GM19324 (cell line): ENCODE results near the gene C7orf33.

Experiments used
- ATAC-seq: cut with Tn5 transposase; IDR thresholded peaks from one replicate; pipeline ENCODE4 v1.9.1; 2021; ENCODE audit warnings: mild to moderate bottlenecking, moderate library complexity; ENCODE audit not compliant: unreplicated experiment, low FRiP score

C7orf33 gene

DNA sequence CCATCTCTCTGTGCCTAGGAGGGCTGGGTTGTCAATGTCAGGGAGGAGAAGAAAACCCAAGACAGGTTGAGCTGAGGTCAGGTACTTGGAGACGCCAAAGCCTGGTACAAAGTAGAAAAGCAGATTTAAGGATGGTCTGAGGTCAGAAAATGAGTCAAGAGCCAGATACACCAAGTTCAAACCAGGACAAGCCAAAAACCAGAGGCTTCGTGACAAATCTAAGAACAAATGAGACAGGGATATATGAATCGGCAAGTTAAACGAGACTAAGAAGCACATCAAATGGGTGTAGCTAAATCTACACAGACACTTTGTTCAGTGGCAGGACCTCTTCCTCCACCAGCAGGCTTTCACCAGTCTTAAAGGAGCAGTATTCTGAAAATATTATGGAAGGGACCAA, 34.2 kb downstream of the C7orf33 start:
- ATAC-seq, result no peak

DNA sequence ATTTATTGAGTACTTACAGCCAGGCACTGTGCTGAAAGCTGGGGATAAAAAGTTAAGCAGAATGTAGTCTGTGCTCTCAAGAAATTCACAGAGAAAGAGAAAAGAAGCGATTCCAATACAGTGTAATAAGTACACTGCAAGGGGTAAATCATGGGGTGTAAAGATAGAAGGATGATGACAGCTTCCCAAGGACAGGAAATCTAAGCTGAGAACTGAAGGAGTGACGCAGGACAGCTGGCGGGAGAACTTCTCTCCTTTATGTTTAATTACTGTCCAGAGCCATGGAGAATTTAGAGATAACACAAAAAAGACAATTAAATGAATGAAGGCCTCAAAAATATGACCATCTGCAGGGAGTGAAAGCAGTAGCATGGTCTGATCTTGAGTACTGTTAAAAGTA, 34.8 kb downstream of the C7orf33 start:
- ATAC-seq, result no peak

DNA sequence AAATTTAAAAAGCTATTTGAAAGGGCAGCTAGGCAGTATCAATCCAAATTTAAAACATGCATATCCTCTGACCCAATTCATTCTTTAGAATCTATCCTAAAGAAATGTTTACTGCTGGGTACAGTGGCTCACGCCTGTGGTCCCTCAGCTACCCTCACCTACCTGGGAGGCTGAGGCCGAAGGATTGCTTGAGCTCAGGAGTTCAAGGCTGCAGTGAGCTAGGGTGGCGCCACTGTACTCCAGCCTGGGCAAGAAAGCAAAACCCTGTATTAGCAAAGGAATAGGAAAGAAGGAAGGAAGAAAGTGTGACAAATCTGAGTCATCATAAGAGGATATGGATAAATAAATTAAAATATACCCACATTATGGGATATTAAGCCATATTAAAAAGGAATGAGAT, 36.3 kb downstream of the C7orf33 start:
- no peak for ATAC-seq

DNA sequence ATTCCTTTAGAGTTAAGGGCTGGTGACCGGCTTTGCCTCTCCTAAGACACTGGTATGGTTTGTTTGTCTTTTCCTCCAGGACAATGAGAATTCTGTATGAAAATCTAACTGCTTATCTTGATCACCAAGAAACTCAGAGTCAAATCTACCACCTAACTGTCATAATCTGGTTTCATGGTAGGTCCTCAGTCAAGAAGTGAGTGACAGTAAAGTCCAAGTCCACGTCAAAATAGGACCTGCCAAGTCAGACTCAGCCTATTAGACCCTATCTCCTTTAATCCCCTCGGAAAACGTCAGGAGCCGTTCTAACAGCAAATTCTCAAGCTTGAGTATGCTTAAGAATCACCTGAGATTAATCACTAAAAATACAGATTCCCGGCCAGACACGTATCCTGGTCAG, 37.4 kb downstream of the C7orf33 start:
- no peak for ATAC-seq

DNA sequence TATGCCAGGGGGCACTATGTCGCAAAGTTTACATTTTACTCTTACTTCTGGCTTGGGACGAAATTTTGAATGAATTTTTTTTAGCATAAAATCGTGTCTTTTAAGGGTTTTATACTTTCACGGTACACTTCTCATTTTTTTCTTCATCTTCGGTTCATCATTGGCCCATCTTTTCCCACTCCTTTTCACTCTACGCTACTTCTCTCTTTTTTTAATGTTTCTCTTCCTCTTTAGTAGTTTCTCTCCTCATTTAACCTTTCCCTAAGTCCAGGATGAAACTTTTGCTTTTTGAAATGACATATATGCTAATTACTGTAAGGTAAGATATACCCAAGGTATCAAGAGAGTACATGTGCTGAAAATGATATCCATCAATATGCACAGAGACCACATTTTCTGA, 39.5 kb downstream of the C7orf33 start:
- ATAC-seq, result no peak

DNA sequence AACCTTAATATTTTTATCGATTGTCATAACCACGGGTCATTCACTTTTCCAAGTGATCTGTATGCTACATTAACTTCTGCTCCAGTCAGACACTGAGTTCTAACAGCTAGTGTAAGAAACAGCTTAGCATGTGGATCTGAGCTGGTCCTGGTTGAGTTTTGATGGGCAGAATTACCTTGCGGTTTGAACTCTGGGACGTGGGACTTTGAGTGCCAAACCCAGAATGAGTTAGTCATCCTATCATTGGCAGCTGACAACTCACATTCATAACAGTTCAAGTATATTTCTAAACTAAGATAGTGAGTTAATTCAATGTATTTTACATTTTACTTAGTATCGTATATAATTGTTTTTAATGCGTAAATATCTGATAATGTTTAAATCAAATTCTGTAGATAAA, 43.2 kb downstream of the C7orf33 start:
- no peak for ATAC-seq

DNA sequence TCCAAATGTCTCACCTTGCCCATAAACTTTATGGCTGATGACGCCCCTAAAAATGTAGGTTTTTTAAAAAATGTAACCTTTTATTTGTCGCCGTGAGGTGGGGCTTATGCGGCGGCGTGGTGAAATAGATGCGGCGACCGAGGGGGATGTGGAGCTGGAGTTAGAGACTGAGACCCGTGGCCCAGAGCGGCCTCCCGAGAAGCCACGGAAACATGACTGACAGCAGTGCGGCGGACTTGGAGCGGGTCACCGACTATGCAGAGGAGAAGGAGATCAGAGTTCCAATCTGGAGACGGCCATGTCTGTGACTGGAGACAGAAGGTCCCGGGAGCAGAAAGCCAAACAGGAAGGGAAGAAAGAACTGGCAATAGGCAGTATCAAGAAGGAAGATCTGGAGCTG, 46.5 kb downstream of the C7orf33 start:
- no peak for ATAC-seq

DNA sequence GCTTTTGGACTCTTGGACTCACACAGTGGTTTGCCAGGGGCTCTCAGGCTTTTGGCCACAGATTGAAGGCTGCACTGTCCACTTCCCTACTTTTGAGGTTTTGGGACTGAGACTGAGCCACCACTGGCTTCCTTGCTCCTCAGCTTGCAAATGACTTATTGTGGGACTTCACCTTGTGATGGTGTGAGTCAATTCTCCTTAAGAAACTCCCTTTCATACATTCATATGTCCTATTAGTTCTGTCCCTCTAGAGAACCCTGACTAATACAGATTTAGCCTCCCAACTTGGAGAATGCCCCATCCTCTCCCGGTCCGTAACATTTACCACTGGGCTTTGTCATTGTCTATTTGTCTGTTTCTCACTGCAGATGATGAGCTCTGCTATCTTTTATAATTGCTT, 55.3 kb downstream of the C7orf33 start:
- no peak for ATAC-seq

DNA sequence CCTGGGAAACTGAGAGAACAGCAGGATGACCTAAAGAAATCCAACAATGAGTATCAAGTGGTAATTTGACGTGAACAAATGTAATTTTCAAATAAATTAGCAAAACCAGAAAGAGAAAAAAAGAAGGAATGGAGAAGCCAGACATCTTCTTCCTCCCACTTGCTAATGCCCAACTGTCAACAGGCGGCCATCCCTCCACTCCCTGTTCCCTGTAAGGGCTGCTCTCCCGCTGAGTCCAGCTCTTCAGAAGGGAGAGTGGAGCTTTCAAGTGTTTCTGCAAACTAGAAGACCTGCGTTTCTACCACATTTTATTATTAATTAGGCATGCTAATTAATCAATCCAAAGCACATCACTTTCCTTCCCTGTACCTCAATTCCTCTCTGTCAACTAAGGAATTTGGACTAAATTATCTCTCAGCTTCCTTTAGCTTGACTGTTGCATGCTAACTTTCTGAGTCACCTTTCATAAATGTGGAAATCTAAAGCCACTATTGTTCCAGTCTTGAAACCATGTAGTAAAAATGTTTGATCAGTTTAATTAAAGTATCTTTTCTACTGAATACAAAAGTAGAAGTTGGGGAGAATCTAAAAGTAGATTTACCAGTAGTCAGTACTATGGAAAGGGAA, 59.8 kb downstream of the C7orf33 start:
- no peak for ATAC-seq

DNA sequence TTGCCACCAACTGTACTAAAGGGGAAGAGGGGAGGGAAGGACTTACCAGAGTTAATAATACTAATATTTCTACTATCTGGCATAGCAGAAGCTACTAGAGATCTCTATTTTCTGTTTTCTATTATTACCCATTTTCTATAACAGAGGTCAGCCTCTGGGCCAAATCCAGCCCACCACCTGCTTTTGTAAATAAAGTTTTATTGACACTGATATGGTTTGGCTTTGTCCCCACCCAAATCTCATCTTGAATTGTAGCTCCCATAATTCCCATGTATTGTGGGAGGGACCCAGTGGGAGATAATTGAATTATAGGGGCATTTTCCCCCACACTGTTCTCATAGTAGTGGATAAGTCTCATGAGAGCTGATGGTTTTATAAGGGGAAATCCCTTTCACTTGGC, 62.2 kb downstream of the C7orf33 start:
- ATAC-seq, result no peak

DNA sequence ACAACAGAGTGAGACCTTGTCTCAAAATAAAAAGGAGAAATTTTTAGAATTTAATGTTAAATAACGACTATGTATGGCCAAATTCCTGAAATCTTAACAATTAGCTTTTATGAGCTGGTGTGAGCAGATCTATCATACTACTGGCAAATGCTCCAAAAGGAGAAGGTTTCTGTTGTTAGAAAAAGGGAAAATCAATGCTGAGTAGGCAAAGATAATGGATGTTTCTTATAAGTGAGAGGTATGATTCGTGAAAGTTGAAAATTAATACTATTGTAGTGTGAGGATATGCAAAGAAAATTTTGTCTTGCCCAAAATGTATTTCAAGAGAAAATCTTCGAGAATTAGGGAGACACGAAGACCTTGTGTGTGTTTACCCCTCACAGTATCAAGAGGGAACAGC, 67.4 kb downstream of the C7orf33 start:
- no peak for ATAC-seq

DNA sequence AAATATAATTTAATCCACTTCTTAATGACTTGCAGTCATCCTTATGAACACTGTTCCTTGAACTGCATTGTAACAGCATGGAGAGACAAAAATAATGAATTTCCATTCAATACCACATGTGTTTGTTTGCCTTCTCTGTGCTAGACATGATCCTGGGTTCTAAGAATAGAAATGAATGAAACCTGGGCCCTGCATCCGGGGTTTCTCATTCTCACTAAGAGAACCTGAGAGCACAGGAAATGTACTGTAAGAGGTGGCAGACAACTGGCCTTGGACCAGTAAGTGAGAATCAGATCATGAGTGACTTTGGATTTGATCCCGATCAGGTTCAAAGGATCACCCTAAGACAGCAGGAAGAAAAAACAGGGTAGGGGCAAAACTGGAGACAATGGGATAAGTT, 70.9 kb downstream of the C7orf33 start:
- ATAC-seq, result no peak

DNA sequence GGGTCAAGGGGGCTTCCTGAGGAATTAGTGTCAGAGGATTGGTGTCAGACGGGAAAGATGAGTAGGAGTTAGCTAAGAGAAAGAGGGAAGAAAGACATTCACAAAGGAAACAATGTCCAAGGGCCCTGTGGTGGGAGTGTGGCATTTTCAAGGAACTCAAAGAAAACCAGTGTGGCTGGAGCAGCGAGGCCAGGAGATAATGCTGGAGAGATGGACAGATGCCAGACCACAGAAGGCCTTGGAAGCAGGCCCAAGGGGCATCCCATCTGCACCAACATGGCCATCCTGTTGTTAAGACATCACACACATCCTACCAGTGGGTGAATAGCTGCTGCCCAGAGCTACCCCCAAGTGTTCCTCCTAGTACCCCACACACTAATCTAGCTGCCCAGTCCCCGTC, 72.1 kb downstream of the C7orf33 start:
- ATAC-seq, result no peak

DNA sequence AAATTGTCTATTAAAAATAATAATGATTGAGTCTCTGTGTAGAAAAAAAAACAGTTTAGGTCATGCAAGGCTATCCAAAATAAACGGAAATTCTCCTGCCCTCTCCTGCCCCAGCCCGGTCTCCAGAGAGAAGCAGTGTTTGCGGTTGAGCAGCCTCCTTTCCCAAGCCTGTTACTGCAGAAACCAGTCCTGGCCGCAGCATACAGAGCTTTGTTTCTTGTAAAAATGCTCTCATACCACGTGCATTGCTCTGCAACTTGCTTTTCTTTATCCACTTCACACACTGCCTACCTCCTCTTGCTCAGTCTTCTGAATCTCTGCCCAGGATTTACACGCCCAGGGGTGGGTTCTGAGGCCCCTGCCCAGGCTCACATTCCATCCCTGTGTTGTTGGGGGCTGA, 73.8 kb downstream of the C7orf33 start:
- no peak for ATAC-seq

DNA sequence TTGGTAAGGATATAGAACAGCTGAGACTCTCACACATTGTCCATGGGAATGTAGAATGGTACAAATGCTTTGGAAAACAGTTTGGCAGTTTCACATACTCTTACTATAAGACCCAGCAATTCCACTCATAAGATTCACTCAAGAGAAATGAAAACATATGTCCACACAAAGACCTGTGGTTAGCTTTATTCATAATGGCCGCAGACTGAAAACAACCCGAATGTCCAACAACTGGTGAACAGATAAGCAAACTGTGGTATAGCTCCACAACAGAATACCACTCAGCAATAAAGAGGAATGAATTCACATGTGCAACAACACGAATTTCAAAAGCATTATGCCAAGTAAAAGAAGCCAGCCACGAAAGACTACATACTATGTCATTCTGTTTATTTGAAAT, 74.7 kb downstream of the C7orf33 start:
- no peak for ATAC-seq
